Spinal cord (tissue), 10 donors: Measurements from ENCODE around the gene EHD4. TPM values are rescaled to one million over a fixed set of nuclear protein-coding genes. Genes with fewer than 3 reads are reported as not detected.

Experiments used
- DNase-seq, 6 donors: peaks; one replicate each; pipeline versions ENCODE4 v3.0.0 to v3.0.0-alpha.2; 2013 to 2015; ENCODE audit warnings: low spot score in 6 of 6, low read depth in 4 of 6
- H3K27ac ChIP-seq: one replicate; pipeline ENCODE4 v1.5.1; 2013; ENCODE audit warnings: low read depth, low read length, control low read depth
- H3K27me3 ChIP-seq: one replicate; pipeline ENCODE4 v1.6.1; 2013; ENCODE audit warnings: low read length; ENCODE audit not compliant: control insufficient read depth, insufficient read depth
- H3K36me3 ChIP-seq: one replicate; pipeline ENCODE4 v1.6.1; 2013; ENCODE audit warnings: low read length; ENCODE audit not compliant: control insufficient read depth, insufficient read depth
- H3K4me1 ChIP-seq: one replicate; pipeline ENCODE4 v1.6.1; 2013; ENCODE audit warnings: low read length; ENCODE audit not compliant: control insufficient read depth, insufficient read depth
- H3K4me3 ChIP-seq: one replicate; pipeline ENCODE4 v1.5.1; 2013; ENCODE audit warnings: low read depth, low read length, control low read depth
- H3K9me3 ChIP-seq: one replicate; pipeline ENCODE4 v1.6.1; 2013; ENCODE audit warnings: low read length; ENCODE audit not compliant: control insufficient read depth, insufficient read depth
- WGBS: methylation state at CpG from one replicate; pipeline ENCODE4 v1.1.5; 2013; ENCODE audit warnings: missing lambda C conversion rate; ENCODE audit not compliant: insufficient coverage; 5-methylcytosine and 5-hydroxymethylcytosine counted together
- polyA plus RNA-seq, 2 donors: library from polyadenylated mRNA; unstranded; fragments of 120-200 nt; gene quantifications; one replicate each; pipeline ENCODE4 v1.2.1, GENCODE V29; 2013; ENCODE audit not compliant: insufficient read length in 2 of 2
- total RNA-seq, 2 donors: library from RNA; depleted of rRNA in 1 of 2; stranded (reverse); fragments of 120-200 nt in 1 of 2; fragments of >200 nt in 1 of 2; gene quantifications; one replicate each; pipeline versions ENCODE4 v1.2.3 to v1.2.4, GENCODE V29; 2013 to 2014
- donor health status: healthy.

EHD4 gene
- total and polyA plus RNA-seq, 4 donors, result 6.8 to 12.3 (median 8.5) TPM

DNA sequence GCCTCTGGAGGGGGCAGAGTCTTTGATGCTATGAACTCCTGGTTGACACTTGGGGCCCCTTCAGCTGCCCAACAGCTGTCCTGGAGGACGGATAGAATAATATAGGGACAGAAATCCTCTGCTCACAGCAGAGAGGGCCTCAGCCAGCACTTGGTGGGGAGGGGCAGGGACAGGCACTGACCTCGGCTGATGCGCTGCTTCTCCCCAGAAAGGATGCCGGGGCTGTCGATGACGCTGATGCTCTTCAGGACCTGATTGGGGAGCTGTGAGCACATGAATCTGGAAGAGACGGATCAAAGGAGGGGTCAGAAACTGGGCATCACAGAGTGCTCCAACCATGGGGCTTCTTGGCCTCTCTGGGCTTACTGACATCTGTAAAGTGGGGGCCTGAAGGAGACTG is 29.5 kb downstream of the EHD4 start:
- Histone ChIP-seq H3K36me3 (peaks cover 2% of the 10 kb centered on the region), H3K27me3 (no peaks in the 10 kb centered on the region), H3K4me1 (peaks cover 21% of the 10 kb centered on the region), H3K9me3 (no peaks in the 10 kb centered on the region), H3K4me3 (no peak overlapping the region), H3K27ac (no peak overlapping the region)
- 83% methylated on average over 7 of the region's 7 CpGs for WGBS
- DNase-seq, result no peak

DNA sequence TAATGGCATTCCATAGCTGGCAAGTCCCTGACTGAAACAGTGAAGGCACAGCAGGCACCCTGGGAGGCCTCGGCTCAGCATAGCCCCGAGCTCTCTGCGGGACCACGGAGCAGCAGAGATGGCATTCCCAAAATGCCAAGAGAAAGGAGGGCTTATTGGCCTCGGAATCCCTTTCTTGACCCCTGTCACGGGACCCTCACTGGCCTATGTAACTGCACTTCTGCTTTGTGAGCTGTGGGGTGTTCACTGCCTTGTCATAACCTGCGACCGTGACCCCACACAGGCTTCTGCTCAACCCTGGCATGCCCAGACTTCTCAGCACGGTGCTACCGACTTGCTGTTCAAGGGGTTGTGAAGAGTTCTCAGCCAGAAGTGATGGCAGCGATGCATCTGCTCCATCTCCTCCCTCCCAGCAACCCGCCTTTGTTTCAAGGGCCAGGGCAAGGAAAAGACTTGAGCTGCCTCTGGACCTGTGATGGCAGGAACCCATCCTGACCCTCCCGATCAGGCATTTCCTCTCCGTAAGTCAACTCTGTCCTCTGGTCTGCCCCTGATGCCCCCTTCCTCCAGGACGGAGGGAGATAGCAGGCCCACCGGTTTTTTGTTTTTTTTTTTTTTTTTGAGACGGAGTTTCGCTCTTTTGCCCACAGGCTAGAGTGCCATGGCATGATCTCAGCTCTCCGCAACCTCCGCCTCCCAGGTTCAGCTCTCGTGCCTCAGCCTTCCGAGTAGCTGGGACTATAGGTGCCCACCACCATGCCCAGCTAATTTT is 30.5 kb downstream of the EHD4 start:
- Histone ChIP-seq H3K4me3 (no peak overlapping the region), H3K27ac (no peak overlapping the region), H3K27me3 (no peaks in the 10 kb centered on the region), H3K36me3 (peaks cover 2% of the 10 kb centered on the region), H3K9me3 (no peaks in the 10 kb centered on the region), H3K4me1 (peaks cover 26% of the 10 kb centered on the region)
- no peak for DNase-seq
- WGBS, result 78% methylated on average over 16 of the region's 22 CpGs

DNA sequence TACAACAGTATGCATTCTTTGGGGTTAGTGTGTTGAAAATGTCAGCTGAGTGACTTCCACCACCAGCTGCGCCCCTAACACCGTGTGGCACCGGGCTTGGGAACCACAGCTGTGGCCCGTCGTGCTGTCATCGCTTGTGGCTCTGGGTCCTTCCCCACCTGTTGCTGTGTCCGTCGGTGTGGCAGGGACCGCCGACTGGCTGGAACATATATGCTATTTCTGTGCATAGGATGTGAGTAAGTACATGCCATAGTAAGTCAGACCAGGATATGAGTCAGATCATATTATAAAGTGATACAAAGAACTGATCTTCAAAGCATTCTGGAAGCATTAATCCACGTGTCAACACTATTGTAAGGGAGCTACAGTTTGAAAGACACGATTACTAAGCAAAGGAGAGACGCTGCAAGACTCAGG is 31.9 kb downstream of the EHD4 start:
- no peak for DNase-seq
- H3K9me3 ChIP-seq, result no peaks in the 10 kb centered on the region
- peaks cover 2% of the 10 kb centered on the region for H3K36me3 ChIP-seq
- WGBS, result 87% methylated on average over 9 of the region's 13 CpGs
- H3K27ac ChIP-seq, result no peak overlapping the region
- peaks cover 22% of the 10 kb centered on the region for H3K4me1 ChIP-seq
- H3K27me3 ChIP-seq, result no peaks in the 10 kb centered on the region
- no peak overlapping the region for H3K4me3 ChIP-seq

DNA sequence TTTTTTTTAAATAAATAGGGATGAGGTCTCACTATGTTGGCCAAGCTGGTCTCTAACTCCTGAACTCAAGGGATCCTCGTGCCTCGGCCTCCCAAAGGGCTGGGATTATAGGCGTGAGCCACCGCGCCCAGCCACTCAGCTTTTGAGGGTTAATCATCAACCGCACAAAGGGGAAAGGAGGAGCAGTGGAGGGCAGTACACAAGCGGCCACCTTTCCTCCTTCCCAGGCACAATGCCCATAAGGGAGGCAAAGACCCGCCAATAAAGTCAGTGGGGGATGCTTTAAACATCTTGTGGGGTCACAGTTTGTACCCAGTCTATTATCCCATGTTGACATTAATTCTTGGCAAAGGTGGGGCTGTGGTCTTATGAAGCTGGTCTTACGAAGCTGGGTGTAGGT is 32.4 kb downstream of the EHD4 start:
- H3K27ac ChIP-seq, result no peak overlapping the region
- 92% methylated on average over 5 of the region's 9 CpGs for WGBS

DNA sequence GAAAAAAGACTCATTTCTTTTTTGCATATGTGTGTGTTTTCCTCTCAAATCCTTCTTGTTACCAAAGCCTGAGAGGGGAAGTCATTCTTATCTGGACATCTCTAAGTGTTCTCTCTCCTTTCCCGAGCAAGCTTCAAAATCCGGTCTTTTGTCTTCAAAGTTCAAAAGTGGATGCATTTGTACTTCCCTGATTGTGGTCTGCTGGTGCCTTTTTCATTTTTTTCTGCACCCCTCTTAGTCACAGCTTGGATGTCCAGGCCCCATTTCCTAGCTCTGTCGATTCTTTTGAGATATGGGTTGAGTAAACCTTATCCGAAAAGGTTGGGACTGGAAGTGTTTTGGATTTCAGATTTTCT is 34.8 kb downstream of the EHD4 start:
- 63% methylated on average over 2 of the region's 4 CpGs for WGBS
- DNase-seq, result no peak
- Histone ChIP-seq H3K36me3 (no peaks in the 10 kb centered on the region), H3K27ac (peak overlapping the region; percentile 22), H3K4me1 (peaks cover 5% of the 10 kb centered on the region), H3K4me3 (no peak overlapping the region), H3K9me3 (no peaks in the 10 kb centered on the region), H3K27me3 (no peaks in the 10 kb centered on the region)

More for the DNA sequence above, 32.4 kb downstream of the EHD4 start:
- Histone ChIP-seq H3K4me1 (peaks cover 18% of the 10 kb centered on the region), H3K36me3 (peaks cover 2% of the 10 kb centered on the region), H3K4me3 (no peak overlapping the region), H3K27me3 (no peaks in the 10 kb centered on the region), H3K9me3 (no peaks in the 10 kb centered on the region)
- no peak for DNase-seq

DNA sequence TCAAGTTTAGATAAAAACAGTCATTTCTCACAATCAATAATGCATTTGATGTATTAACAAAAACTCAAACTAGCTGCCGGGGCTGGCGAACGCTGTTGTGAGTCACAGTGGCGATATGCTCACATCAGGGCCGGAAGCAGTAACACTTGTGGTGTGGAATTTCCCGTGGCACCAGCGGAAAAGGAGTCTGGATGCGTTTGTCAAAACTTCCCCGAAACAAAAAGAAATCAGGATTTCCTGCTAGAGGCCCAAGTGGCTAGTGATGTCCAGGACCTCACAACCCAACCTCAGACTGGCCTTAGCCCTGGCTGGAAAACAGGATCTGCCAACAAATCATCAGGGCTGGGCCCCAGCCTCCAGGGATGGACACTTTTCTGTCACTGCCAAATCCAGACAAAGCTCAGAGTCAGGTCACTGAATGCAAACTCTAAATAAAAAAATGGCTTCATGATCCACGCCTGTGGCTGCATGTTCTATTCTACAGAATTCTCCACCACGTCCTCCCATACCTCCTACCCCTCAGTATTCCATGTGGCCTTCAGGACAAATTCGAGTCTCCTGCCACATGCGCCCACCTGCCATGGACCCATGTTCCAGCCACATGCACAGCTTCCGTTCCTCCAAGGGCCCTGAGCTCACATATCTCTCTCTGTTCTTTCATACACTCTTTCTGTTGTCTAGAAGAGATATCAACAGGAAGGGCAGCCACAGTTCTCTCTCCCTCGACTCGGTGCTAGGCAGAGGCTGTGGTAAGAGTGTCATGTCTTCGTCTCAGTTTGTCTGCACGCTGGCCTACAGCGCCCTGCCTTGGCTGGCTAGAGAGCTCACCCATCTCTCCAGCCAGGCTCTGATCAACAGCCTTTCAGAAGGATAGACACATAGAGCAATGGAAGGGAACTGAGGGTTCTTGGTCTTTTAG is 35.4 kb downstream of the EHD4 start:
- Histone ChIP-seq H3K9me3 (no peaks in the 10 kb centered on the region), H3K4me3 (no peak overlapping the region), H3K36me3 (no peaks in the 10 kb centered on the region), H3K27ac (peak overlapping the region; percentile 22), H3K4me1 (peaks cover 5% of the 10 kb centered on the region), H3K27me3 (no peaks in the 10 kb centered on the region)
- no peak for DNase-seq
- 88% methylated on average over 12 of the region's 19 CpGs for WGBS

DNA sequence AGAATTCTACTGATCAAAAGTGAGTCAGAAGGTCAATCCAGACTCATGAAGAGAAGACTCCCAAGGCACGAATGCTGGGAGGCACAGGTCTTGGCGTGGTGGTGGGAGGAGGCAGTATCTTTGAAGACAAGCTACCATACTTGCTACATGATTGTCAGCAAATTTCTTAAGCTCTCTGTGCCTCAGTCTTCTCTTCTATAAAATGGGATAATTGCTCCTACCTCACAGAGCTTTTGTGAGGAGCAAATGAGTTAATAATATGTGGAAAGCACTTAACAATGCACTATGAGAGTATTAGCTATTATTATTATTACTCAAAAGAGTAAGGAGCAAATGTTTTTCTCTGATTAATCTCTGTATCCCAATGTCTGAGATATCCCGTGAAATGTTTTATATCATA is 36.2 kb downstream of the EHD4 start:
- Histone ChIP-seq H3K4me1 (peaks cover 5% of the 10 kb centered on the region), H3K4me3 (no peak overlapping the region), H3K27ac (no peak overlapping the region), H3K27me3 (no peaks in the 10 kb centered on the region), H3K9me3 (no peaks in the 10 kb centered on the region), H3K36me3 (no peaks in the 10 kb centered on the region)
- no peak for DNase-seq
- WGBS, result no CpG with 5 or more reads among the region's 3 CpGs

DNA sequence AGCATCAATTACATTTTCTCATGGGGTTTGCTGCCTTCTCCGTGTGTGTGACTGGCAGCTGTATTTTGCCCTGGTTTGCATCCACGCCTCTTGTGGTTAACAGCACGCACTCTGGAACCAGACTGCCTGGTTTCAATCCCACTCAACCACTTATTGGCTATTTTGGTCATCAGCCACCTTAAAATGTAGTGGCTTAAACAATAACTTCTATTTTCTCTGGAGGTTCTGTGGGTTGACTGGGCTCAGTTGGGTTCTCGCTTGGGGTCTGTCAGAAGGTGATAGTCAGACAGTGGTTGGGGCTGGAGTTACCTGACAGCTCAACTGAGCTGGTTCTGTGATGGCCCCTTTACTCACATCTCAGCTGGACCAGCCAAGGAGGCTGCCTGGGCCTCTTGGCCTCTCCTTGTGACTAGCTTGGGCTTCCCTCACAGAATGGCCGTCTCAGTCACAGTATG is 36.8 kb downstream of the EHD4 start:
- no peak for DNase-seq
- Histone ChIP-seq H3K4me1 (peaks cover 5% of the 10 kb centered on the region), H3K36me3 (no peaks in the 10 kb centered on the region), H3K27ac (no peak overlapping the region), H3K4me3 (no peak overlapping the region), H3K27me3 (no peaks in the 10 kb centered on the region), H3K9me3 (no peaks in the 10 kb centered on the region)
- 100% methylated on average over 1 of the region's 5 CpGs for WGBS

DNA sequence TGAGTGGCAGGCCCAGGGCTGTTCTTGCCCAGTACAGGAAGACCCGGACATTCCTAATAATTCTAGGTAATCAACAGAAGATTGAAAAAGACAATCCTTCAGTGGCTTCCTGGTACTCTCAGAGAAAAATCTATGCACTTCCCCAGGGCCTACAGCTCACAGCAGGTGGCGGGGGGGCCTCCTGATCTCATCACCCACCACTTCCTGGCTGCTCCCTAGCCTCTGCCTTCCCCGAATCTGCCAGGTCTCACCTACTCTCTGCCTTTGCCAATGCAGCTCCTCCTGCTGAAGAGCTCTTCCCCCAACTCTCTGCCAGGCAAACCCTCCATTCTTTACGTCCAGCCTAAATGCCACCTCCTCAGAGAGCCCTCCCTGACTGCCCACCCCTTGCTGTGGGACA is 37.5 kb downstream of the EHD4 start:
- no peaks in the 10 kb centered on the region for H3K9me3 ChIP-seq
- no peak overlapping the region for H3K27ac ChIP-seq
- DNase-seq, result no peak
- WGBS, result 84% methylated on average over 3 of the region's 4 CpGs
- H3K4me1 ChIP-seq, result peaks cover 5% of the 10 kb centered on the region
- H3K27me3 ChIP-seq, result no peaks in the 10 kb centered on the region
- H3K4me3 ChIP-seq, result no peak overlapping the region
- H3K36me3 ChIP-seq, result no peaks in the 10 kb centered on the region
